Activated naive CD8-positive, alpha-beta T cell treated with anti-CD3 and anti-CD28 coated beads, Interleukin-2, amount 10 ng/mL, durations not matched to agents 7 days and 5 days (primary cell): ENCODE measurements around the gene PERM1. TPM values are rescaled to one million over a fixed set of nuclear protein-coding genes. Genes with fewer than 3 reads are reported as not detected.
A peak's percentile ranks its signal among the peaks of the same experiment; 100 is the strongest.

Source experiments
- ATAC-seq: fragments of 150-1000 bp; cut with Tn5 transposase; one replicate; pipeline ENCODE4 v1.10.0; 2021; ENCODE audit warnings: low read depth, moderate library complexity
- POLR2A ChIA-PET: fragments of 350-600 bp; sonication (Branson Sonifier 250); formaldehyde crosslinking; loops from one replicate; lab custom pipeline; 2021; ENCODE audit warnings: antibody characterized with exemption; lab: Charles Lee
- DNase-seq: peaks from one replicate; pipeline ENCODE4 v3.0.0; 2021
- H3K27ac Mint-ChIP-seq: one replicate; pipeline ENCODE4 v1.8.0; 2022; ENCODE audit warnings: mild to moderate bottlenecking, mixed read lengths
- H3K27me3 Mint-ChIP-seq: one replicate; pipeline ENCODE4 v1.8.0; 2022; ENCODE audit warnings: mild to moderate bottlenecking, moderate library complexity, mixed read lengths
- H3K36me3 Mint-ChIP-seq: one replicate; pipeline ENCODE4 v1.8.0; 2021; ENCODE audit warnings: mild to moderate bottlenecking, mixed read lengths
- H3K4me1 Mint-ChIP-seq: one replicate; pipeline ENCODE4 v1.8.0; 2021; ENCODE audit warnings: mixed read lengths
- H3K4me3 Mint-ChIP-seq: one replicate; pipeline ENCODE4 v1.8.0; 2022; ENCODE audit warnings: mild to moderate bottlenecking, moderate library complexity, mixed read lengths
- H3K9me3 Mint-ChIP-seq: one replicate; pipeline ENCODE4 v1.8.0; 2021; ENCODE audit warnings: mixed read lengths
- total RNA-seq, 2 experiments: library from RNA; stranded (reverse); gene quantifications; one replicate each; pipeline ENCODE4 v1.2.3, GENCODE V29; 2021

The PERM1 gene
- total RNA-seq, 2 experiments from 2014 or later = not detected

- Mint-ChIP-seq H3K36me3 (no peaks in the 10 kb centered on the region), H3K27me3 (peaks cover 4% of the 10 kb centered on the region), H3K4me1 (peaks cover 5% of the 10 kb centered on the region), H3K4me3 (peak within 1 kb of the TSS; percentile 82), H3K9me3 (peaks cover 3% of the 10 kb centered on the region), H3K27ac (peak within 1 kb of the TSS; percentile 87)
- DNase-seq = peak; percentile 68
- peak; percentile 46 for ATAC-seq
- POLR2A ChIA-PET = interaction anchor here (1.0 to 1.8 kb wide), 8 partner anchors 25 to 74 kb away, joined by 3 to 11 read pairs (median 4); partner anchors contain the start of gene ISG15
These were observed 15.7 kb downstream of the PERM1 start, which contains the start of gene PLEKHN1 for GRCh38 chr1:966135-966703. TSS of gene PLEKHN1 (plus strand) at chr1:966482. CDS start at chr1:966532, 50 bp downstream.

- H3K4me3 Mint-ChIP-seq = peak overlapping the region; percentile 55
- ATAC-seq (no peak), DNase-seq (no peak)
- POLR2A ChIA-PET = no interaction called here
- peaks cover 5% of the 10 kb centered on the region for H3K4me1 Mint-ChIP-seq
- H3K36me3 Mint-ChIP-seq = no peaks in the 10 kb centered on the region
- H3K27me3 Mint-ChIP-seq = peaks cover 4% of the 10 kb centered on the region
- H3K9me3 Mint-ChIP-seq = peaks cover 3% of the 10 kb centered on the region
- peak overlapping the region; percentile 64 for H3K27ac Mint-ChIP-seq
These were observed 16.3 kb downstream of the PERM1 start for GRCh38 chr1:965526-966134.

GRCh38 chr1:964691-965525 is 17.0 kb downstream of the PERM1 start:
- H3K4me3 Mint-ChIP-seq = no peak overlapping the region

GRCh38 chr1:963746-964525 is 18.0 kb downstream of the PERM1 start:
- peaks cover 5% of the 10 kb centered on the region for H3K4me1 Mint-ChIP-seq
- POLR2A ChIA-PET = no interaction called here
- no peaks in the 10 kb centered on the region for H3K36me3 Mint-ChIP-seq
- ATAC-seq = no peak
- no peak overlapping the region for H3K27ac Mint-ChIP-seq
- DNase-seq = no peak
- peaks cover 4% of the 10 kb centered on the region for H3K27me3 Mint-ChIP-seq
- no peaks in the 10 kb centered on the region for H3K9me3 Mint-ChIP-seq
- H3K4me3 Mint-ChIP-seq = no peak overlapping the region

More at GRCh38 chr1:964691-965525, 17.0 kb downstream of the PERM1 start:
- DNase-seq = no peak
- POLR2A ChIA-PET = no interaction called here
- Mint-ChIP-seq H3K9me3 (peaks cover 3% of the 10 kb centered on the region), H3K27ac (no peak overlapping the region), H3K4me1 (peaks cover 5% of the 10 kb centered on the region), H3K27me3 (peaks cover 4% of the 10 kb centered on the region), H3K36me3 (no peaks in the 10 kb centered on the region)
- ATAC-seq = no peak

- Mint-ChIP-seq H3K27me3 (peaks cover 1% of the 10 kb centered on the region), H3K27ac (no peak overlapping the region), H3K9me3 (no peaks in the 10 kb centered on the region), H3K36me3 (peaks cover 1% of the 10 kb centered on the region), H3K4me3 (no peak overlapping the region), H3K4me1 (peaks cover 7% of the 10 kb centered on the region)
- POLR2A ChIA-PET = no interaction called here
- ATAC-seq = no peak
- DNase-seq = no peak
These were observed 18.6 kb downstream of the PERM1 start for GRCh38 chr1:963301-963651.

GRCh38 chr1:962381-963300 is 19.3 kb downstream of the PERM1 start:
- Mint-ChIP-seq H3K27ac (no peak overlapping the region), H3K27me3 (no peaks in the 10 kb centered on the region), H3K36me3 (peaks cover 1% of the 10 kb centered on the region), H3K4me1 (peaks cover 10% of the 10 kb centered on the region), H3K4me3 (peak overlapping the region; percentile 67), H3K9me3 (no peaks in the 10 kb centered on the region)
- POLR2A ChIA-PET = no interaction called here
- ATAC-seq (no peak), DNase-seq (no peak)

GRCh38 chr1:961132-961669 is 20.7 kb downstream of the PERM1 start:
- peaks cover 12% of the 10 kb centered on the region for H3K4me1 Mint-ChIP-seq
- H3K27me3 Mint-ChIP-seq = no peaks in the 10 kb centered on the region
- peaks cover 3% of the 10 kb centered on the region for H3K36me3 Mint-ChIP-seq
- H3K4me3 Mint-ChIP-seq = peak overlapping the region; percentile 25
- peak; percentile 47 for DNase-seq
- H3K9me3 Mint-ChIP-seq = no peaks in the 10 kb centered on the region
- ATAC-seq = no peak
- POLR2A ChIA-PET = no interaction called here
- H3K27ac Mint-ChIP-seq = no peak overlapping the region

GRCh38 chr1:960363-961131 is 21.3 kb downstream of the PERM1 start, which contains the start of gene KLHL17:
TSS of gene KLHL17 (plus strand) at chr1:960584. CDS start at chr1:960694, 110 bp downstream.
- peak; percentile 53 for ATAC-seq

GRCh38 chr1:959731-960362 is 22.0 kb downstream of the PERM1 start:
- Mint-ChIP-seq H3K27me3 (no peaks in the 10 kb centered on the region), H3K27ac (peak overlapping the region; percentile 81)
- POLR2A ChIA-PET = interaction anchor here (1.4 kb wide), 1 partner anchor 19 kb away, joined by 6 read pairs; no protein-coding TSS in a partner anchor

More at GRCh38 chr1:960363-961131, 21.3 kb downstream of the PERM1 start, which contains the start of gene KLHL17:
- Mint-ChIP-seq H3K27ac (peak within 1 kb of the TSS; percentile 81), H3K4me1 (peaks cover 12% of the 10 kb centered on the region), H3K9me3 (no peaks in the 10 kb centered on the region), H3K36me3 (peaks cover 3% of the 10 kb centered on the region), H3K4me3 (peak within 1 kb of the TSS; percentile 97), H3K27me3 (no peaks in the 10 kb centered on the region)
- POLR2A ChIA-PET = no interaction called here
- DNase-seq = peak; percentile 87

GRCh38 chr1:958823-959730 is 22.8 kb downstream of the PERM1 start, which contains the start of gene NOC2L:
TSS of gene NOC2L (minus strand) at chr1:959256. CDS start at chr1:959240, 16 bp downstream.
- H3K4me1 Mint-ChIP-seq = peaks cover 14% of the 10 kb centered on the region
- H3K27ac Mint-ChIP-seq = peak within 1 kb of the TSS; percentile 85
- no peaks in the 10 kb centered on the region for H3K9me3 Mint-ChIP-seq
- H3K4me3 Mint-ChIP-seq = peak within 1 kb of the TSS; percentile 97
- POLR2A ChIA-PET = interaction anchor here (0.9 to 1.4 kb wide), 4 partner anchors 9 to 18 kb away, joined by 3 to 9 read pairs (median 4); no protein-coding TSS in a partner anchor
- DNase-seq = peak; percentile 97
- no peaks in the 10 kb centered on the region for H3K27me3 Mint-ChIP-seq
- H3K36me3 Mint-ChIP-seq = peaks cover 6% of the 10 kb centered on the region
- peak; percentile 65 for ATAC-seq

More at GRCh38 chr1:959731-960362, 22.0 kb downstream of the PERM1 start:
- ATAC-seq (peak; percentile 6), DNase-seq (peak; percentile 68)
- Mint-ChIP-seq H3K4me3 (peak overlapping the region; percentile 97), H3K4me1 (peaks cover 14% of the 10 kb centered on the region), H3K36me3 (peaks cover 6% of the 10 kb centered on the region), H3K9me3 (no peaks in the 10 kb centered on the region)
